HFF-Myc (cell line): ENCODE data around the gene NHERF1.

ENCODE experiments used
- DNase-seq: peaks from one replicate; pipeline ENCODE4 v3.0.0-alpha.2; 2011; ENCODE audit warnings: low read depth; ENCODE audit errors: extremely low read depth
- H3K4me3 ChIP-seq: replicated peaks from 2 replicates; pipeline ENCODE4 v1.5.1; 2011; ENCODE audit warnings: low read depth, mild to moderate bottlenecking, control low read depth, low read length
- TF ChIP-seq, protein P1 (sequence below): IDR thresholded peaks from 2 replicates; pipeline ENCODE4 v1.5.1; 2012; ENCODE audit warnings: mild to moderate bottlenecking, low read depth, low read length, control low read depth; ENCODE audit errors: missing control alignments

The NHERF1 gene

DNA sequence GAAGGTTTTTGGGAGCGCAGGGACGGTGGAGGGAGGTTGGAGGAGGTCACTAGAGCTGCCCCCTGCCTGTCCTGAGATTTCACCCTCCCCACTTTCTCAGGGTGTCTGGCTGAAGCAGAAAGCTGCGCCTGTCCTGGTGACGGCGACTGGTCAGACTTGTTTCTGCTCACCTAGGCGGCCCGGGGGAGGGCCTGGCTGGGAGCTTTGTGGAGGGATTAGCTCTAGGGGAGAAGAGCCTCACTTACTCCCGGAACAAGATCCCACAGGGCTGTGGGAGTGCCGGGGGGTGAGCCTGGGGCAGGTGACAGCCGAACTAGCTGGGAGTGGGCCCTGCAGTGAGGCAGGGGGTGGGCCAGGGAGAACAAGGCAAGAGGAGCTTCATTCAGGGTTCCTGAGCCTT, 11.5 kb downstream of the NHERF1 start:
- H3K4me3 ChIP-seq = no peak overlapping the region
- TF ChIP-seq, protein P1, sequence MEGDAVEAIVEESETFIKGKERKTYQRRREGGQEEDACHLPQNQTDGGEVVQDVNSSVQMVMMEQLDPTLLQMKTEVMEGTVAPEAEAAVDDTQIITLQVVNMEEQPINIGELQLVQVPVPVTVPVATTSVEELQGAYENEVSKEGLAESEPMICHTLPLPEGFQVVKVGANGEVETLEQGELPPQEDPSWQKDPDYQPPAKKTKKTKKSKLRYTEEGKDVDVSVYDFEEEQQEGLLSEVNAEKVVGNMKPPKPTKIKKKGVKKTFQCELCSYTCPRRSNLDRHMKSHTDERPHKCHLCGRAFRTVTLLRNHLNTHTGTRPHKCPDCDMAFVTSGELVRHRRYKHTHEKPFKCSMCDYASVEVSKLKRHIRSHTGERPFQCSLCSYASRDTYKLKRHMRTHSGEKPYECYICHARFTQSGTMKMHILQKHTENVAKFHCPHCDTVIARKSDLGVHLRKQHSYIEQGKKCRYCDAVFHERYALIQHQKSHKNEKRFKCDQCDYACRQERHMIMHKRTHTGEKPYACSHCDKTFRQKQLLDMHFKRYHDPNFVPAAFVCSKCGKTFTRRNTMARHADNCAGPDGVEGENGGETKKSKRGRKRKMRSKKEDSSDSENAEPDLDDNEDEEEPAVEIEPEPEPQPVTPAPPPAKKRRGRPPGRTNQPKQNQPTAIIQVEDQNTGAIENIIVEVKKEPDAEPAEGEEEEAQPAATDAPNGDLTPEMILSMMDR = no peak
- no peak for DNase-seq

DNA sequence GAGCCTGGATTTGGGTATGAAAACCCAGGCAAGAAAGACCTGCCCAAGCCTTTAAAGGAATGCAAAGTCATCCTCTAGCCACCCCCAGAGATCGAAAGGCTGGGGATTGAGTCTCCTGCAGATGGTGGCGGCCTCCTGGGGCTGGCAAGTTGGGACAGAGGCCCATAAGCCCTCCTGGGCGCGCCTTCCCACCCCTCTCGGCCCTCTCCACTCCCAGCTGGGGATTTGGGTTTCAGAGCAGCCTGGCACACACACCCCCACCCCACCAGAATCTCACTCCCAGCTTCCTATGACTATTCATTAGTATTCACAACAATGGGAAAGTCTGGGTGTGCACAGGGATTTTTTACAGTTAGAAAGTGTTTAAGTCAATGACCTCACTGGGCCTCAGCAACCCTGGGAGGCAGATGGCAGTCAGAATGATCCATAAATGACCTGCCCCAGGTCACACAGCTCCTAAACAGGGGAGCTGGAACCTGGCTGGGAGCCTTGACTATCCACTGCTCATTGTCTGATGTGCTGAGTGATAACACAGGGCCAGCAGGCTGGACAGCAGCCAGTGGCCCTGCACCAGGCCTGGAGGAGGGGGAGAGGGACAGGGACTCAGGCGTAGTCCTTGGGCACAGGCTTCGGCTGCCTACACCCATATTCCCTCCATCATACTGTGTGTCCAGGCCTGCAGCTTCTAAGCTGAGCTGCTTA, 12.1 kb downstream of the NHERF1 start:
- DNase-seq = no peak
- H3K4me3 ChIP-seq = no peak overlapping the region
- TF ChIP-seq, protein P1 = no peak

- no peak for DNase-seq
- TF ChIP-seq, protein P1 = no peak
- no peak overlapping the region for H3K4me3 ChIP-seq
These were observed 13.0 kb downstream of the NHERF1 start for GRCh38 chr17:74761419-74761818.

GRCh38 chr17:74761931-74762330, 13.5 kb downstream of the NHERF1 start:
- no peak overlapping the region for H3K4me3 ChIP-seq
- TF ChIP-seq, protein P1 = no peak
- no peak for DNase-seq

DNA sequence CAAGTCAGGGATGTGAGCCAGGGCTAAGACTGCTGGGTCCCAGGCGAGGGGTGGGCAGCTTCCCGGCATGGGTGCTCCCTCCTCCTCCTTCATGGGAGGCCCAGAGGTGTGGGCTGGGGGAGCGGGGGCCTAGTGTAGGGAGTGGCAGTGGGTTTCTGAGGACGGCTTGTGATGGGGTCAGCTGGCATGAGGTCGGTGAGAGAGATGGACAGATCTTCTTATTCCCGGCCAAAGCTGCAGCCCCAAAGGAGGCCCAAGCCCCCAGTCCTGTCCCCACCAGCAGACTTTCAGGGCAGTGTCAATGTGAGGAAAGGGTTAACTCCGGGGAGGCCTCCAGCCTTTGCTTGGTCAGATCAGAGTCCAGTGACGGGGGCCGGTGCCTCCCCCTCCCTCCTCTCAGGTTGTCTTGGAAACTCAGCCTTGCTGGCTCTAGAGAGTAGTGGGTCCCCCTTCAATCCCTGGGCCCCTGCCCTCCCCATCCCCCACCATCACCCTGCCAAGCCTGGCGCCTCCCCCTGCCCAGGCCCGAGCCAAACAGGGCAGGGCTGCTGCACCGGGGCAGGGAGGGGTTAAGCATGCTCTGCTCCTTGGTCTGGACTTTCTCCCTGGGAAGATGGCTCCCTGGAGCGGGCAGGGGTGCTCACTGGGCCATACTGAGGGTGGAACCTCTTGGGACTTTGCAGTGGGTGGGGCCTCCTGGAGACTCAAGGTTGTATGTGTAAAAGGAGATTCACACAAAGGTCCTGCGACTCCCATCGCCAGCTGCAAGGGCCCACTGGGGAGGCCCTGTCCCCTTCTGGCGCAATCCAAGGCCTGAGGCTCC, 15.3 kb downstream of the NHERF1 start:
- TF ChIP-seq, protein P1 = no peak
- DNase-seq = no peak
- H3K4me3 ChIP-seq = no peak overlapping the region

GRCh38 chr17:74764751-74765286, 16.4 kb downstream of the NHERF1 start:
- TF ChIP-seq, protein P1 = no peak
- DNase-seq = no peak
- no peak overlapping the region for H3K4me3 ChIP-seq
